Stomach smooth muscle (tissue), 2 donors: ENCODE results near the gene DIAPH2.
"Not testable (repeated sequence)": the region's sequence is repeated elsewhere in the genome, so short reads cannot be mapped to it uniquely, and the experiment has no call there.

Source experiments
- H3K27ac ChIP-seq: one replicate; pipeline ENCODE4 v1.7.0; 2013; ENCODE audit warnings: mild to moderate bottlenecking, low read length, inconsistent platforms
- H3K27me3 ChIP-seq, 2 donors: one replicate each; pipeline ENCODE4 v1.7.0; 2013; ENCODE audit warnings: low read length in 2 of 2; ENCODE audit not compliant: insufficient read depth in 2 of 2, control insufficient read depth in 1 of 2
- H3K36me3 ChIP-seq, 2 donors: one replicate each; pipeline ENCODE4 v1.7.0; 2013; ENCODE audit warnings: low read length in 2 of 2; ENCODE audit not compliant: control insufficient read depth in 2 of 2, insufficient read depth in 2 of 2
- H3K4me1 ChIP-seq: one replicate; pipeline ENCODE4 v1.7.0; 2013; ENCODE audit warnings: low read length; ENCODE audit not compliant: control insufficient read depth, insufficient read depth
- H3K4me3 ChIP-seq, 2 donors: one replicate each; pipeline ENCODE4 v1.7.0; 2013; ENCODE audit warnings: low read length in 2 of 2
- H3K9ac ChIP-seq, 2 donors: one replicate each; pipeline ENCODE4 v1.7.0; 2013; ENCODE audit warnings: low read length in 2 of 2, mild to moderate bottlenecking in 1 of 2
- H3K9me3 ChIP-seq, 2 donors: one replicate each; pipeline ENCODE4 v1.7.0; 2013; ENCODE audit warnings: low read length in 2 of 2; ENCODE audit not compliant: control insufficient read depth in 2 of 2
- donor health status: healthy.
- donor health status: Pancreatic carcinoma.

Gene DIAPH2

GRCh38 chrX:96824166-96824565, 139.5 kb downstream of the DIAPH2 start:
- no peaks in the 10 kb centered on the region for H3K27me3 ChIP-seq
- no peak overlapping the region for H3K27ac ChIP-seq
- H3K9ac ChIP-seq, result no peak overlapping the region
- H3K4me3 ChIP-seq, result no peak overlapping the region
- H3K9me3 ChIP-seq, result no peaks in the 10 kb centered on the region
- H3K4me1 ChIP-seq, result no peaks in the 10 kb centered on the region
- H3K36me3 ChIP-seq, result no peaks in the 10 kb centered on the region

GRCh38 chrX:96833333-96833732, 148.7 kb downstream of the DIAPH2 start:
- H3K27me3 ChIP-seq, result no peaks in the 10 kb centered on the region
- H3K4me3 ChIP-seq, result no peak overlapping the region
- H3K27ac ChIP-seq, result no peak overlapping the region
- no peak overlapping the region for H3K9ac ChIP-seq
- H3K4me1 ChIP-seq, result no peaks in the 10 kb centered on the region
- no peaks in the 10 kb centered on the region for H3K9me3 ChIP-seq
- H3K36me3 ChIP-seq, result no peaks in the 10 kb centered on the region

GRCh38 chrX:96834137-96834536, 149.5 kb downstream of the DIAPH2 start:
- Histone ChIP-seq H3K27me3 (no peaks in the 10 kb centered on the region), H3K36me3 (no peaks in the 10 kb centered on the region), H3K27ac (no peak overlapping the region), H3K9ac (no peak overlapping the region), H3K4me3 (no peak overlapping the region), H3K4me1 (no peaks in the 10 kb centered on the region), H3K9me3 (no peaks in the 10 kb centered on the region)

- H3K27ac ChIP-seq, result no peak overlapping the region
- no peaks in the 10 kb centered on the region for H3K36me3 ChIP-seq
- H3K9me3 ChIP-seq, result no peaks in the 10 kb centered on the region
- H3K9ac ChIP-seq, result no peak overlapping the region
- H3K4me3 ChIP-seq, result no peak overlapping the region
- H3K27me3 ChIP-seq, result no peaks in the 10 kb centered on the region
- H3K4me1 ChIP-seq, result no peaks in the 10 kb centered on the region
Observed at GRCh38 chrX:96835660-96836289, 151.1 kb downstream of the DIAPH2 start.

- Histone ChIP-seq H3K9me3 (no peaks in the 10 kb centered on the region), H3K27me3 (no peaks in the 10 kb centered on the region), H3K27ac (no peak overlapping the region), H3K4me3 (no peak overlapping the region), H3K9ac (no peak overlapping the region), H3K36me3 (no peaks in the 10 kb centered on the region), H3K4me1 (no peaks in the 10 kb centered on the region)
Observed at GRCh38 chrX:96837808-96838207, 153.2 kb downstream of the DIAPH2 start.

- no peaks in the 10 kb centered on the region for H3K36me3 ChIP-seq
- no peaks in the 10 kb centered on the region for H3K9me3 ChIP-seq
- H3K27me3 ChIP-seq, result no peaks in the 10 kb centered on the region
- H3K27ac ChIP-seq, result no peak overlapping the region
- H3K4me1 ChIP-seq, result no peaks in the 10 kb centered on the region
- no peak overlapping the region for H3K4me3 ChIP-seq
- no peak overlapping the region for H3K9ac ChIP-seq
Observed at GRCh38 chrX:96838537-96838936, 153.9 kb downstream of the DIAPH2 start.

- Histone ChIP-seq H3K27ac (no peak overlapping the region), H3K4me3 (no peak overlapping the region), H3K36me3 (no peaks in the 10 kb centered on the region), H3K9me3 (no peaks in the 10 kb centered on the region), H3K27me3 (no peaks in the 10 kb centered on the region), H3K4me1 (no peaks in the 10 kb centered on the region), H3K9ac (no peak overlapping the region)
Observed at GRCh38 chrX:96841325-96841724, 156.7 kb downstream of the DIAPH2 start.

GRCh38 chrX:96841866-96842265, 157.2 kb downstream of the DIAPH2 start:
- H3K4me3 ChIP-seq, H3K27ac ChIP-seq, H3K9me3 ChIP-seq, H3K27me3 ChIP-seq, H3K4me1 ChIP-seq, H3K36me3 ChIP-seq, H3K9ac ChIP-seq: not testable (repeated sequence)

- no peaks in the 10 kb centered on the region for H3K27me3 ChIP-seq
- H3K9me3 ChIP-seq, result no peaks in the 10 kb centered on the region
- H3K4me3 ChIP-seq, result no peak overlapping the region
- no peak overlapping the region for H3K9ac ChIP-seq
- H3K36me3 ChIP-seq, result no peaks in the 10 kb centered on the region
- no peaks in the 10 kb centered on the region for H3K4me1 ChIP-seq
- H3K27ac ChIP-seq, result no peak overlapping the region
Observed at GRCh38 chrX:96843566-96843965, 158.9 kb downstream of the DIAPH2 start.

GRCh38 chrX:96846841-96847240, 162.2 kb downstream of the DIAPH2 start:
- no peak overlapping the region for H3K27ac ChIP-seq
- no peak overlapping the region for H3K9ac ChIP-seq
- no peaks in the 10 kb centered on the region for H3K9me3 ChIP-seq
- no peaks in the 10 kb centered on the region for H3K36me3 ChIP-seq
- no peaks in the 10 kb centered on the region for H3K27me3 ChIP-seq
- no peaks in the 10 kb centered on the region for H3K4me1 ChIP-seq
- no peak overlapping the region for H3K4me3 ChIP-seq

GRCh38 chrX:96859422-96859821, 174.8 kb downstream of the DIAPH2 start:
- H3K36me3 ChIP-seq, H3K4me3 ChIP-seq, H3K9ac ChIP-seq, H3K4me1 ChIP-seq, H3K27ac ChIP-seq, H3K9me3 ChIP-seq, H3K27me3 ChIP-seq: not testable (repeated sequence)
